ENCODE data around the gene SIGLEC11.

DNA sequence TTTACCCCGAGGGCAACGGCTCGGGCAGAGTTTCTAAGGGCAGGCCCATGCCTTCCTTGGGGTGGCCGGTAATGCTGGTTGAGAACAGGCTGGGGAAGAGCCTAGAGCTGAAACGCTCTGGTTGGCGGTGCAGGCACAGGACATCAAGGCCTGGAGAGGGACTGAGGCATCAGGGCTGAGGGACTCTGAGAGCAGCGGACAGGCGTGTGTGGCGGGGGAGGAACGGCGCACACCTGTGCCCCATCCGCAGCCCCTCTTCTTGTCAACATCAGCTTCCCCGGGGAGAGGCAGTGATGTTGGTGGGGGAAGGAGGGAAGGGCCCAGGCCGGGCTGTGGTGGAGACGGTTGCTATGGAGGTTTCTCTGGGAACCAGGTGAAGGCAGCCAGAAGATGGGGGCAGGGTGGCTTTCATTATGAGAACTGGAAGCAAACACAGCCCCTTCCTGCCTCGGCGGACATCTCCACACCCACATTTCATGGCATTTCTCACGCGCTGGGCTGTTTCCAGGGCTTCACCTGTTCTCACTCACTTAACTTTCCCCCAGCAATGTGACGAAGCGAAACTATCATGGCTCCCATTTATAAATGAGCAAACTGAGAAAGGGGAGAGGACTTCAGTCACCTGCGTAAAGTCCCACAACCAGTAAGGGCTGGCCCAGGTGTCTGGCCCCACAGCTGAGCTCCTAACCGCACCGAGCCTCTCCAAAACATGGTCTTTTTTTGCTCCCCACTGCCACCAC lies 40.2 kb downstream of the SIGLEC11 start:
- TF ChIP-seq POLR2A (IDR thresholded peaks at IDR 0.05) = no peak
- no peak for TF ChIP-seq CTCF (IDR thresholded peaks at IDR 0.05)

Measured in adrenal gland (tissue), 5 donors.